H1 (cell line): ENCODE measurements around the gene TBC1D2B. TPM values are rescaled to one million over a fixed set of nuclear protein-coding genes. Genes with fewer than 3 reads are reported as not detected.
A peak's percentile ranks its signal among the peaks of the same experiment; 100 is the strongest.

Experiments
- BACH1 ChIP-seq: IDR thresholded peaks from 2 replicates; pipeline ENCODE4 v1.6.1; 2012; ENCODE audit warnings: low read length, improper control_type of control experiment
- BCL11A ChIP-seq, 2 experiments: IDR thresholded peaks; one replicate each; pipeline ENCODE4 v1.6.1; 2011; ENCODE audit warnings: low read depth in 2 of 2, low read length in 2 of 2, mild to moderate bottlenecking in 2 of 2
- CEBPB ChIP-seq: IDR thresholded peaks from 2 replicates; pipeline ENCODE4 v1.6.1; 2012; ENCODE audit warnings: low read depth, low read length
- CHD1 ChIP-seq: IDR thresholded peaks from 2 replicates; pipeline ENCODE4 v1.6.1; 2012; ENCODE audit warnings: low read depth, low read length, improper control_type of control experiment
- CHD2 ChIP-seq: IDR thresholded peaks from 2 replicates; pipeline ENCODE4 v1.6.1; 2012; ENCODE audit warnings: low read length, improper control_type of control experiment
- JUND ChIP-seq: IDR thresholded peaks from 2 replicates; pipeline ENCODE4 v1.6.1; 2011; ENCODE audit warnings: mild to moderate bottlenecking, improper control_type of control experiment, low read length
- MAFK ChIP-seq: IDR thresholded peaks from 2 replicates; pipeline ENCODE4 v1.6.1; 2012; ENCODE audit warnings: low read depth, mild to moderate bottlenecking, improper control_type of control experiment, low read length
- POLR2A ChIP-seq, 2 experiments: IDR thresholded peaks; 1 replicate in 1 of 2; 2 replicates in 1 of 2; pipeline ENCODE4 v1.6.1; 2011; ENCODE audit warnings: low read depth in 2 of 2, low read length in 2 of 2, mild to moderate bottlenecking in 2 of 2; ENCODE audit errors: control extremely low read depth in 1 of 2
- POLR2AphosphoS5 ChIP-seq: IDR thresholded peaks from 2 replicates; pipeline ENCODE4 v1.6.1; 2011; ENCODE audit warnings: low read depth, low read length
- RBBP5 ChIP-seq: IDR thresholded peaks from 2 replicates; pipeline ENCODE4 v1.7.1; 2012; ENCODE audit warnings: low read depth, mild to moderate bottlenecking, inconsistent platforms, low read length, moderate library complexity, borderline replicate concordance
- RFX5 ChIP-seq: IDR thresholded peaks from 2 replicates; pipeline ENCODE4 v1.6.1; 2011; ENCODE audit warnings: low read depth, low read length, improper control_type of control experiment, borderline replicate concordance
- RNF2 ChIP-seq: fragments of 200-900, 300-1000 bp; sonication (generic); IDR thresholded peaks from 2 replicates; pipeline ENCODE4 v1.7.1; 2016; ENCODE audit warnings: borderline replicate concordance, low read depth, mild to moderate bottlenecking, antibody characterized with exemption, low read length; ENCODE audit not compliant: poor library complexity, severe bottlenecking; ENCODE audit errors: missing control alignments
- RXRA ChIP-seq: IDR thresholded peaks from 2 replicates; pipeline ENCODE4 v1.6.1; 2011; ENCODE audit warnings: low read depth, mild to moderate bottlenecking, low read length, moderate library complexity; ENCODE audit not compliant: insufficient read depth
- SIX5 ChIP-seq: IDR thresholded peaks from 2 replicates; pipeline ENCODE4 v1.6.1; 2011; ENCODE audit warnings: mild to moderate bottlenecking, low read depth, low read length
- SP4 ChIP-seq: IDR thresholded peaks from 2 replicates; pipeline ENCODE4 v1.6.1; 2012; ENCODE audit warnings: low read length, inconsistent platforms
- TAF1 ChIP-seq: IDR thresholded peaks from 2 replicates; pipeline ENCODE4 v1.6.1; 2011; ENCODE audit warnings: mild to moderate bottlenecking, low read depth, low read length
- ZNF274 ChIP-seq: IDR thresholded peaks from 2 replicates; pipeline ENCODE4 v1.7.0; 2012; ENCODE audit warnings: low read length, borderline replicate concordance; ENCODE audit errors: extremely low read depth
- polyA plus RNA-seq, 7 experiments: library from polyadenylated mRNA; depleted of rRNA in 3 of 7; stranded (reverse) in 5 of 7; unstranded in 2 of 7; fragments of >200 nt in 5 of 7; fragments of 200-250 nt in 2 of 7; gene quantifications; 1 replicate in 5 of 7; 2 replicates in 1 of 7; 4 replicates in 1 of 7; pipeline versions ENCODE4 v1.2.1 to v1.2.3, GENCODE V29; 2011 to 2013; ENCODE audit warnings: missing spikeins in 2 of 7, mixed read lengths in 2 of 7
- total RNA-seq: library from RNA; stranded (reverse); fragmentation: NEBNext Ultra II Directional; extraction: Animal tissue kit (Norgen Biotek cat#: 25700); gene quantifications from 2 replicates; pipeline ENCODE4 v1.2.1, GENCODE V29; 2021

The TBC1D2B gene
- total and polyA plus RNA-seq, 2 of the 8 experiments (the other 6 are each of a cell fraction or from before 2014, with no cell fraction given), result 11.9 to 19.5 TPM

- TF ChIP-seq RBBP5 (no peak), CHD1 (no peak), POLR2AphosphoS5 (no peak), CEBPB (no peak), MAFK (no peak), POLR2A (IDR thresholded peaks at IDR 0.05; ENCODE audit: control extremely low read depth in 1 of 2, low read depth in 2 of 2, low read length in 2 of 2) (no peak), ZNF274 (no peak), BCL11A (IDR thresholded peaks at IDR 0.05; ENCODE audit: low read depth in 2 of 2, low read length in 2 of 2) (no peak), JUND (no peak), SP4 (no peak), SIX5 (no peak), RXRA (no peak), CHD2 (no peak), BACH1 (peak; percentile 77), TAF1 (no peak), RNF2 (no peak), RFX5 (no peak)
Measured at GRCh38 chr15:78108300-78109084, 31.0 kb upstream of the TBC1D2B start (continued).
